ENCODE data around the gene KRTAP4-3. TPM values are rescaled to one million over a fixed set of nuclear protein-coding genes. Genes with fewer than 3 reads are reported as not detected.
"Not testable (repeated sequence)": the region's sequence is repeated elsewhere in the genome, so short reads cannot be mapped to it uniquely, and the experiment has no call there.

KRTAP4-3 gene
- total and polyA plus RNA-seq, 2 of the 13 experiments (the other 11 are each of a cell fraction or from before 2014, with no cell fraction given), result not detected

GRCh38 chr17:41121742-41122141 is 46.3 kb downstream of the KRTAP4-3 start:
- no peaks in the 10 kb centered on the region for H3K4me1 ChIP-seq (ENCODE audit: insufficient read depth, low read length)
- DNase-seq (ENCODE audit: low spot score), result no peak
- no peaks in the 10 kb centered on the region for H3K79me2 ChIP-seq (ENCODE audit: insufficient read depth, low read length)
- no peaks in the 10 kb centered on the region for H3K36me3 ChIP-seq (replicated peaks in 1 of 2; ENCODE audit: control insufficient read depth in 1 of 2, insufficient read depth in 2 of 2, low read length in 2 of 2)
- H3K27ac ChIP-seq (ENCODE audit: extremely low read length, insufficient read depth, low read length), result no peak overlapping the region
- H3K9ac ChIP-seq (ENCODE audit: insufficient read depth, low read depth, low read length), result no peak overlapping the region
- 0% methylated on average over 2 of the region's 2 CpGs for WGBS (ENCODE audit: low lambda C conversion rate)
- no peak for FAIRE-seq
- ChIA-PET CTCF (ENCODE audit: low intra/inter-chr PET ratio, low total read pairs) (no interaction called here), POLR2A (interaction anchor here (0.6 kb wide), 1 partner anchor 131 kb away, joined by 3 read pairs; no protein-coding TSS in a partner anchor)
- H3K27me3 ChIP-seq (ENCODE audit: control insufficient read depth in 1 of 2, insufficient read depth in 2 of 2, low read length in 2 of 2), result no peaks in the 10 kb centered on the region
- no peak overlapping the region for H3K4me2 ChIP-seq (ENCODE audit: low read depth, low read length)
- no peak overlapping the region for H2AFZ ChIP-seq (ENCODE audit: low read length)
- H4K20me1 ChIP-seq (ENCODE audit: insufficient read depth, low read length), result no peaks in the 10 kb centered on the region
- H3K4me3 ChIP-seq (replicated peaks in 1 of 3; ENCODE audit: insufficient read depth in 1 of 3, low read depth in 2 of 3, low read length in 3 of 3), result no peak overlapping the region
- no peaks in the 10 kb centered on the region for H3K9me3 ChIP-seq (ENCODE audit: low read length)
- TF ChIP-seq PCBP1 (IDR thresholded peaks at IDR 0.05; ENCODE audit: borderline replicate concordance, low read depth, low read length) (peak; percentile 90), PCBP2 (optimal IDR thresholded peaks at IDR 0.05; ENCODE audit: low read depth, low read length, poor library complexity, severe bottlenecking) (peak; percentile 85), HNRNPK (IDR thresholded peaks at IDR 0.05; ENCODE audit: low read depth, low read length, poor library complexity, severe bottlenecking) (peak; percentile 99)
- TF ChIP-seq, protein P1, sequence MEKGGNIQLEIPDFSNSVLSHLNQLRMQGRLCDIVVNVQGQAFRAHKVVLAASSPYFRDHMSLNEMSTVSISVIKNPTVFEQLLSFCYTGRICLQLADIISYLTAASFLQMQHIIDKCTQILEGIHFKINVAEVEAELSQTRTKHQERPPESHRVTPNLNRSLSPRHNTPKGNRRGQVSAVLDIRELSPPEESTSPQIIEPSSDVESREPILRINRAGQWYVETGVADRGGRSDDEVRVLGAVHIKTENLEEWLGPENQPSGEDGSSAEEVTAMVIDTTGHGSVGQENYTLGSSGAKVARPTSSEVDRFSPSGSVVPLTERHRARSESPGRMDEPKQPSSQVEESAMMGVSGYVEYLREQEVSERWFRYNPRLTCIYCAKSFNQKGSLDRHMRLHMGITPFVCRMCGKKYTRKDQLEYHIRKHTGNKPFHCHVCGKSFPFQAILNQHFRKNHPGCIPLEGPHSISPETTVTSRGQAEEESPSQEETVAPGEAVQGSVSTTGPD (CRISPR knock-in tag; IDR thresholded peaks at IDR 0.05), result no peak
- BruUV-seq (replicated peaks), result no TSS peak
- ATAC-seq, result no peak
- in situ Hi-C loops (cut with HindIII; ENCODE audit: extremely low pct_ligation_motif_present, low pct_unique_long_range_greater_than_20kb), result no loop called here
- intact Hi-C loops (cut with micrococcal nuclease; ENCODE audit: unreplicated experiment), result no loop called here

DNA sequence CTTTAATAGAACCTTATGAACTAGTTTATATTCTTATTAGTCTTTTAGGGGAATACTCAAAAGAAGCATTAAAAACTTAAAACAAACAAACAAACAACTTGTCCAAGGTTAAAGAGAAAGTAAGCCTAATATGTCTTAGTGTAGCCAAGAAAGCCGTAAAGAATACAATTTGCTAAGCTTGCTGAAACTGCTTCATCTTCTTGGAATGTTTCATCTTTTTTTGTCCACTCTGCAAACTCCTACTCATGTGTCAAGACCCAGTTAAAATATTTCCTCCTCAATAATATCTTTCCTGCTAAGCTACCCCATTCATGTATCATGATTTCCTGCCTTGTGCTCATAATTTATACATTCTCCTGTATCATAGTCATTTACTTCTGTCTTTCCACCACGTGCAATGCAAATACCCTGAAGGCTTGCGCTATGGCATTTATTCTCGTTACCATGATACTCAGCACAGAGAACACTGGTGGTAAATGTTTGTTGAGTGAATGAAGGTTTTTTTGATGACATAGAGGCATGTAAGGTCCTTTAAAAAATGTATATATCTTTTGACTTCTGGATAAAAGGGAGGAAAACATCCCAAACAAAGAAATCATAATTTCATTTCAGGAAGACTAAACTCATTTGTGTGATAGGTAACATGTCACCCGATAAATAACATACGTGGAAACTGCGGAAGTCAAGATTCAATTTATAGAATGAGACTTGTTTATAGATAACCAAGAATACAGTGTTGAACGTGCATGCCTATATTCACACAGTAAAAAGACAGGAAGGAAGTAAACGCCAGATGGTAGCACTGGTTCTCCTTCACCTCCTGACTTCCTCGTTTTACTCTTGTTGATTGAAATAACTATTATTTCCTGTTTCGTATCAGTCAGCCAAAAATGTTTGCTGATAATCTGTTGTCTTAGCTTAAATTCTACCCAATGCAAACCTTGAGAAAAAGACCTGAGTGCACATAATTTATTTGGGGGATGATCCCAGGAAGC is 48.0 kb downstream of the KRTAP4-3 start:
- H3K4me2 ChIP-seq (ENCODE audit: low read depth, low read length); H2AFZ ChIP-seq (ENCODE audit: low read length); H4K20me1 ChIP-seq (ENCODE audit: insufficient read depth, low read length); H3K4me3 ChIP-seq (replicated peaks in 1 of 3; ENCODE audit: insufficient read depth in 1 of 3, low read depth in 2 of 3, low read length in 3 of 3); POLR2A ChIA-PET; H3K79me2 ChIP-seq (ENCODE audit: insufficient read depth, low read length); H3K27me3 ChIP-seq (ENCODE audit: control insufficient read depth in 1 of 2, insufficient read depth in 2 of 2, low read length in 2 of 2); DNase-seq (ENCODE audit: low spot score); H3K9me3 ChIP-seq (ENCODE audit: low read length); ATAC-seq; H3K36me3 ChIP-seq (replicated peaks in 1 of 2; ENCODE audit: control insufficient read depth in 1 of 2, insufficient read depth in 2 of 2, low read length in 2 of 2); intact Hi-C loops (cut with micrococcal nuclease; ENCODE audit: unreplicated experiment); BruUV-seq (replicated peaks); H3K27ac ChIP-seq (ENCODE audit: extremely low read length, insufficient read depth, low read length); FAIRE-seq; H3K9ac ChIP-seq (ENCODE audit: insufficient read depth, low read depth, low read length); in situ Hi-C loops (cut with HindIII; ENCODE audit: extremely low pct_ligation_motif_present, low pct_unique_long_range_greater_than_20kb); CTCF ChIA-PET (ENCODE audit: low intra/inter-chr PET ratio, low total read pairs); H3K4me1 ChIP-seq (ENCODE audit: insufficient read depth, low read length): not testable (repeated sequence)
- WGBS (ENCODE audit: low lambda C conversion rate), result 47% methylated on average over 11 of the region's 11 CpGs
- TF ChIP-seq MAFK (conservative IDR thresholded peaks at IDR 0.05 in 1 of 2, IDR thresholded peaks at IDR 0.05 in 1 of 2; ENCODE audit: low read length in 2 of 2), result 0 out of 4 replicates have a peak, but pooled peaks of 1 of the 2 experiments have one; percentile 0

All from HepG2 (cell line).